Neural progenitor cell (in vitro differentiated cells): ENCODE data around the gene LPXN. TPM values are rescaled to one million over a fixed set of nuclear protein-coding genes. Genes with fewer than 3 reads are reported as not detected.

Experiments used
- DNase-seq: peaks from one replicate; pipeline ENCODE4 v3.0.0-alpha.2; 2016; ENCODE audit warnings: low spot score
- H2AFZ ChIP-seq: fragments of 200-600 bp; sonication (generic); replicated peaks from 2 replicates; pipeline ENCODE4 v1.6.1; 2016; ENCODE audit warnings: antibody characterized with exemption
- H3F3A ChIP-seq: fragments of 200-600 bp; sonication (generic); 2 replicates; pipeline ENCODE4 v1.6.1; 2016; ENCODE audit warnings: antibody characterized with exemption, low read depth
- H3K27ac ChIP-seq: fragments of 200-600 bp; sonication (generic); 2 replicates; pipeline ENCODE4 v1.5.1; 2016; ENCODE audit warnings: mild to moderate bottlenecking
- H3K27me3 ChIP-seq: fragments of 200-600 bp; sonication (generic); 2 replicates; pipeline ENCODE4 v1.6.1; 2016; ENCODE audit warnings: mild to moderate bottlenecking, moderate library complexity
- H3K36me3 ChIP-seq: fragments of 200-600 bp; sonication (generic); 2 replicates; pipeline ENCODE4 v1.5.1; 2016
- H3K4me1 ChIP-seq: fragments of 200-600 bp; sonication (generic); 2 replicates; pipeline ENCODE4 v1.6.1; 2016; ENCODE audit warnings: mixed run types
- H3K4me2 ChIP-seq: fragments of 200-600 bp; sonication (generic); 2 replicates; pipeline ENCODE4 v1.6.1; 2016
- H3K4me3 ChIP-seq: fragments of 200-600 bp; sonication (generic); 2 replicates; pipeline ENCODE4 v1.5.1; 2016
- H3K79me2 ChIP-seq: fragments of 200-600 bp; sonication (generic); 2 replicates; pipeline ENCODE4 v1.6.1; 2016; ENCODE audit warnings: low read depth
- H3K9ac ChIP-seq: fragments of 200-600 bp; sonication (generic); 2 replicates; pipeline ENCODE4 v1.6.1; 2016
- H3K9me3 ChIP-seq: fragments of 200-600 bp; sonication (generic); 2 replicates; pipeline ENCODE4 v1.5.1; 2016; ENCODE audit warnings: low read depth
- H4K20me1 ChIP-seq: fragments of 200-600 bp; sonication (generic); 2 replicates; pipeline ENCODE4 v1.6.1; 2016; ENCODE audit warnings: low read depth
- H3K27ac Mint-ChIP-seq: 3 replicates; pipeline ENCODE4 v1.8.0; 2021; ENCODE audit warnings: mixed read lengths
- H3K27me3 Mint-ChIP-seq: 2 replicates; pipeline ENCODE4 v1.8.0; 2022; ENCODE audit warnings: low read depth, mild to moderate bottlenecking, inconsistent platforms, moderate library complexity, mixed read lengths; ENCODE audit not compliant: insufficient read depth
- H3K36me3 Mint-ChIP-seq: 3 replicates; pipeline ENCODE4 v1.8.0; 2021; ENCODE audit warnings: mixed read lengths
- H3K4me1 Mint-ChIP-seq: 3 replicates; pipeline ENCODE4 v1.8.0; 2021; ENCODE audit warnings: mixed read lengths
- H3K4me3 Mint-ChIP-seq: 3 replicates; pipeline ENCODE4 v1.8.0; 2021; ENCODE audit warnings: mild to moderate bottlenecking, moderate library complexity, mixed read lengths
- H3K9me3 Mint-ChIP-seq: 3 replicates; pipeline ENCODE4 v1.8.0; 2020; ENCODE audit warnings: mixed read lengths
- EZH2 ChIP-seq: fragments of 200-600 bp; sonication (generic); IDR thresholded peaks from 2 replicates; pipeline ENCODE4 v1.6.1; 2017; ENCODE audit warnings: antibody characterized with exemption, mild to moderate bottlenecking, moderate library complexity
- EZH2phosphoT487 ChIP-seq: fragments of 200-600 bp; sonication (generic); IDR thresholded peaks from 2 replicates; pipeline ENCODE4 v1.6.1; 2017; ENCODE audit warnings: antibody characterized with exemption
- total RNA-seq: library from RNA; depleted of rRNA; stranded (reverse); fragments of >200 nt; gene quantifications from 2 replicates; pipeline ENCODE4 v1.2.3, GENCODE V29; 2015; ENCODE audit warnings: low replicate concordance
- TF ChIP-seq, protein P1 (sequence below): fragments of 200-600 bp; sonication (generic); IDR thresholded peaks from 2 replicates; pipeline ENCODE4 v1.5.1; 2017; ENCODE audit warnings: antibody characterized with exemption, mild to moderate bottlenecking

The LPXN gene
- total RNA-seq, 1 donor from 2014 or later = 5.0 TPM

- Histone ChIP-seq H3K9me3 (no peaks in the 10 kb centered on the region), H2AFZ (no peak overlapping the region), H3K27ac (no peak overlapping the region), H3K4me3 (no peak overlapping the region), H4K20me1 (no peaks in the 10 kb centered on the region), H3F3A (no peaks in the 10 kb centered on the region), H3K79me2 (no peaks in the 10 kb centered on the region), H3K4me2 (no peak overlapping the region), H3K27me3 (no peaks in the 10 kb centered on the region), H3K36me3 (no peaks in the 10 kb centered on the region), H3K4me1 (no peaks in the 10 kb centered on the region), H3K9ac (no peak overlapping the region)
- H3K9me3 Mint-ChIP-seq = no peaks in the 10 kb centered on the region
- no peak overlapping the region for H3K27ac Mint-ChIP-seq
- no peaks in the 10 kb centered on the region for H3K36me3 Mint-ChIP-seq
- H3K27me3 Mint-ChIP-seq = no peaks in the 10 kb centered on the region
- no peak overlapping the region for H3K4me3 Mint-ChIP-seq
- TF ChIP-seq EZH2 = no peak
- no peak for TF ChIP-seq EZH2phosphoT487
- TF ChIP-seq, protein P1, sequence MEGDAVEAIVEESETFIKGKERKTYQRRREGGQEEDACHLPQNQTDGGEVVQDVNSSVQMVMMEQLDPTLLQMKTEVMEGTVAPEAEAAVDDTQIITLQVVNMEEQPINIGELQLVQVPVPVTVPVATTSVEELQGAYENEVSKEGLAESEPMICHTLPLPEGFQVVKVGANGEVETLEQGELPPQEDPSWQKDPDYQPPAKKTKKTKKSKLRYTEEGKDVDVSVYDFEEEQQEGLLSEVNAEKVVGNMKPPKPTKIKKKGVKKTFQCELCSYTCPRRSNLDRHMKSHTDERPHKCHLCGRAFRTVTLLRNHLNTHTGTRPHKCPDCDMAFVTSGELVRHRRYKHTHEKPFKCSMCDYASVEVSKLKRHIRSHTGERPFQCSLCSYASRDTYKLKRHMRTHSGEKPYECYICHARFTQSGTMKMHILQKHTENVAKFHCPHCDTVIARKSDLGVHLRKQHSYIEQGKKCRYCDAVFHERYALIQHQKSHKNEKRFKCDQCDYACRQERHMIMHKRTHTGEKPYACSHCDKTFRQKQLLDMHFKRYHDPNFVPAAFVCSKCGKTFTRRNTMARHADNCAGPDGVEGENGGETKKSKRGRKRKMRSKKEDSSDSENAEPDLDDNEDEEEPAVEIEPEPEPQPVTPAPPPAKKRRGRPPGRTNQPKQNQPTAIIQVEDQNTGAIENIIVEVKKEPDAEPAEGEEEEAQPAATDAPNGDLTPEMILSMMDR = no peak
- no peak for DNase-seq
- no peaks in the 10 kb centered on the region for H3K4me1 Mint-ChIP-seq
Observed at GRCh38 chr11:58493676-58494075, 82.0 kb downstream of the LPXN start.

GRCh38 chr11:58490827-58491226, 84.8 kb downstream of the LPXN start:
- no peak overlapping the region for H3K27ac ChIP-seq
- H3K4me1 ChIP-seq = no peaks in the 10 kb centered on the region
- no peak overlapping the region for H3K9ac ChIP-seq
- no peaks in the 10 kb centered on the region for H3K79me2 ChIP-seq
- H3K9me3 Mint-ChIP-seq = no peaks in the 10 kb centered on the region
- H2AFZ ChIP-seq = no peak overlapping the region
- no peak overlapping the region for H3K4me3 ChIP-seq
- no peaks in the 10 kb centered on the region for H3F3A ChIP-seq
- no peak overlapping the region for H3K4me3 Mint-ChIP-seq
- H3K4me1 Mint-ChIP-seq = peaks cover 4% of the 10 kb centered on the region
- TF ChIP-seq, protein P1 = no peak
- TF ChIP-seq EZH2phosphoT487 (no peak), EZH2 (no peak)
- H3K27me3 ChIP-seq = no peaks in the 10 kb centered on the region
- H3K27ac Mint-ChIP-seq = no peak overlapping the region
- H3K36me3 Mint-ChIP-seq = no peaks in the 10 kb centered on the region
- no peaks in the 10 kb centered on the region for H3K27me3 Mint-ChIP-seq
- H4K20me1 ChIP-seq = no peaks in the 10 kb centered on the region
- no peaks in the 10 kb centered on the region for H3K9me3 ChIP-seq
- H3K36me3 ChIP-seq = no peaks in the 10 kb centered on the region
- no peak for DNase-seq
- no peak overlapping the region for H3K4me2 ChIP-seq

DNA sequence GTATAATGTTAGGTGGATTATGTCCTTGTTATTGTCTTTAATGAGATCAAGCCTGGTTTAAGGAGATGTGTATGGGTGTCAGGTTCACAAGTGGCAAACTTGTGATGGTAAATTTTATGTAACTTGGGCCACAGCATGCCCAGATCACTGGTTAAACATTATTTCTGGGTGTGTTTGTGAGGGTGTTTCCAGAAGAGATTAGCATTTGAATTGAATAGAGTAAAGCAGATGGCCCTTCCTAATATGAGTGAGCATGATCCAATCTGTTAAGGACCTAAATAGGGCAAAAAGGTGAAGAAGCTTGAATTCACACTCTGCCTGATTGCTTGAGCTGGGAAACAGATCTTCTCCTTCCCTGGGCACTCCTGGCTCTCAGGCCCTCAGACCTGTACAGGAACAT, 88.5 kb downstream of the LPXN start:
- Mint-ChIP-seq H3K27ac (no peak overlapping the region), H3K4me1 (peaks cover 4% of the 10 kb centered on the region), H3K9me3 (no peaks in the 10 kb centered on the region), H3K4me3 (no peak overlapping the region), H3K27me3 (no peaks in the 10 kb centered on the region), H3K36me3 (no peaks in the 10 kb centered on the region)
- no peak overlapping the region for H3K4me3 ChIP-seq
- H3K9ac ChIP-seq = no peak overlapping the region
- H2AFZ ChIP-seq = no peak overlapping the region
- no peaks in the 10 kb centered on the region for H4K20me1 ChIP-seq
- no peak overlapping the region for H3K27ac ChIP-seq
- no peak overlapping the region for H3K4me2 ChIP-seq
- H3F3A ChIP-seq = no peaks in the 10 kb centered on the region
- no peaks in the 10 kb centered on the region for H3K79me2 ChIP-seq
- no peaks in the 10 kb centered on the region for H3K9me3 ChIP-seq
- DNase-seq = no peak
- no peaks in the 10 kb centered on the region for H3K27me3 ChIP-seq
- TF ChIP-seq EZH2 (no peak), EZH2phosphoT487 (no peak)
- TF ChIP-seq, protein P1 = no peak
- no peaks in the 10 kb centered on the region for H3K36me3 ChIP-seq
- no peaks in the 10 kb centered on the region for H3K4me1 ChIP-seq

DNA sequence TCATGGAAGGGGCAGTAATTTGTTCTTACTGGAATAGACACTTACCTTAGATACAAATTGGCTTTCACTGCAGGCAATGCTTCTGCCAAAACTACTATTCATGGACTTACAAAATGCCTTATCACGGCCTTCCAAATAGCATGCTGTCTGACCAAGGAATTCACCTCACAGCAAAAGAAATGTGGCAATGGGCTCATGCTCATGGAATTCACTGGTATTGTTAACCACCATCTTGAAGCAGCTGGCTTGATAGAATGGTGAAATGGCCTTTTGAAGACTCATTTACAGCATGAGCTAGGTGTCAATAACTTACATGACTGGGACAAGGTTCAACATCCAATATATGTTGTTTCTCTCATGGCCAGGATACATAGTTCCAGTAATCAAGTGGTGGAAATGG, 89.7 kb downstream of the LPXN start:
- Histone ChIP-seq H3K4me3 (no peak overlapping the region), H3K79me2 (no peaks in the 10 kb centered on the region), H3K27me3 (no peaks in the 10 kb centered on the region), H3K4me2 (no peak overlapping the region), H4K20me1 (no peaks in the 10 kb centered on the region), H3K9me3 (no peaks in the 10 kb centered on the region), H3F3A (no peaks in the 10 kb centered on the region), H2AFZ (no peak overlapping the region), H3K9ac (no peak overlapping the region), H3K27ac (no peak overlapping the region), H3K4me1 (no peaks in the 10 kb centered on the region), H3K36me3 (no peaks in the 10 kb centered on the region)
- H3K27me3 Mint-ChIP-seq = no peaks in the 10 kb centered on the region
- no peak overlapping the region for H3K27ac Mint-ChIP-seq
- peaks cover 4% of the 10 kb centered on the region for H3K4me1 Mint-ChIP-seq
- H3K4me3 Mint-ChIP-seq = no peak overlapping the region
- H3K9me3 Mint-ChIP-seq = no peaks in the 10 kb centered on the region
- no peaks in the 10 kb centered on the region for H3K36me3 Mint-ChIP-seq
- no peak for DNase-seq
- TF ChIP-seq EZH2 (no peak), EZH2phosphoT487 (no peak)
- TF ChIP-seq, protein P1 = no peak
